NT2/D1 (cell line): Measurements from ENCODE around the gene TM4SF4.
A peak's percentile ranks its signal among the peaks of the same experiment; 100 is the strongest.

ENCODE experiments used
- DNase-seq: peaks from one replicate; pipeline ENCODE4 v3.0.0-alpha.2; 2011; ENCODE audit warnings: low read depth, low spot score
- H3K27me3 ChIP-seq: 2 replicates; pipeline ENCODE4 v1.6.0; 2011; ENCODE audit warnings: mild to moderate bottlenecking; ENCODE audit not compliant: insufficient read length, insufficient read depth
- H3K36me3 ChIP-seq: 2 replicates; pipeline ENCODE4 v1.6.1; 2011; ENCODE audit warnings: mild to moderate bottlenecking, low read length, mixed read lengths; ENCODE audit not compliant: insufficient read depth, insufficient read length
- H3K4me1 ChIP-seq: 2 replicates; pipeline ENCODE4 v1.5.1; 2011; ENCODE audit not compliant: insufficient read depth, insufficient read length
- H3K4me3 ChIP-seq: 2 replicates; pipeline ENCODE4 v1.5.1; 2011; ENCODE audit warnings: low read depth; ENCODE audit not compliant: insufficient read length
- H3K9ac ChIP-seq: 2 replicates; pipeline ENCODE4 v1.6.0; 2011; ENCODE audit warnings: low read depth; ENCODE audit not compliant: insufficient read length
- H3K9me3 ChIP-seq: 2 replicates; pipeline ENCODE4 v1.5.1; 2011; ENCODE audit warnings: mild to moderate bottlenecking, low read length; ENCODE audit not compliant: insufficient read depth
- SUZ12 ChIP-seq: IDR thresholded peaks from 2 replicates; pipeline ENCODE4 v1.6.1; 2011; ENCODE audit not compliant: insufficient read length, insufficient read depth; ENCODE audit errors: extremely low read depth
- YY1 ChIP-seq: IDR thresholded peaks from 2 replicates; pipeline ENCODE4 v1.6.1; 2011; ENCODE audit not compliant: insufficient read length, insufficient read depth
- ZNF274 ChIP-seq: IDR thresholded peaks from 2 replicates; pipeline ENCODE4 v1.6.1; 2011; ENCODE audit warnings: mild to moderate bottlenecking, low read depth, low read length

TM4SF4 gene

DNA sequence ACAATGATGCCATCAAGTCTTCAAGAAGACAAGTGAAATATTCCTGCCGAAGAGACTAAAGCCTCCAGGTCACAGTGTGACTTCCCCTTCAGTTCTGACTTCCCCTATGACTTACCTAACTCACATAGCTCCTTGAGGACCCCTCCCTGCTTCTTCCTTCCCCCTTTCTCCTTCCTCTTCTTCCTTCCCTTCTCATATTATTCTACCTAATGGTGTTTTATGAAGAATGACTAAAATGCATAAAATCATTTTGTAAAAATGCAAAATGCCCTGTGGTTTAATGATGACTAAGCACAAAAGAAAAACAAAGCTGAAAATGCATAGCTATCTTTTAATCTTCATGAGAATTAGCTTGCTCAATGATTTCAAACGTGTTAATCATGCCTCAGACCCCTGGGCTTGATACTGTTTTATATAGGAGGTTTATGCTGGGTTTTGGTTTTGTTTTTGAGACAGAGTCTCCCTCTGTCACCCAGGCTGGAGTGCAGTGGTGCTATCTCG, 26.1 kb upstream of the TM4SF4 start:
- Histone ChIP-seq H3K4me3 (no peak overlapping the region), H3K36me3 (no peaks in the 10 kb centered on the region), H3K9me3 (peaks cover 34% of the 10 kb centered on the region; the same call in 1 of the 2 replicates), H3K27me3 (no peaks in the 10 kb centered on the region), H3K4me1 (no peaks in the 10 kb centered on the region), H3K9ac (no peak overlapping the region)
- TF ChIP-seq YY1 = no peak
- no peak for TF ChIP-seq SUZ12
- no peak for TF ChIP-seq ZNF274
- DNase-seq = no peak

DNA sequence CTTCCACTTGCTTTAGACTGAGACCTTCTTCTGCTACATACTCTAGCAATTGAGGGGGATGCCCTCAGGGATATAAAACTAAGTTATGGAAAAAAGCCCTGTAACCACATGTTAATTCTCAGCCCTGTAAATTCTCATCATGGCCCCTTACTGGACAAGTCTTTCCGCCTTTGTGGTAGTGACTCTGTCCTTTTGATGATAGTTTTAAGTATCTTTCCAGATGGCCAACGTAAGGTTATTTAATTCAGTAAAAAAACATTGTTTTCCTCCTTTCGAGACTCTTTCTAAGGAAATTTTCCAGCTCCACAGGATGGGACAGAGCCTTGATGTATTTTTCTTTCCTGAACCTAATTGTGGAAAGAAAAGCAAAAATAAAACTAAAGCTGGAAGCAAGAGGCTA, 25.3 kb upstream of the TM4SF4 start:
- no peaks in the 10 kb centered on the region for H3K4me1 ChIP-seq
- TF ChIP-seq SUZ12 (no peak), YY1 (no peak), ZNF274 (no peak)
- H3K4me3 ChIP-seq = no peak overlapping the region
- no peaks in the 10 kb centered on the region for H3K36me3 ChIP-seq
- no peak for DNase-seq
- no peak overlapping the region for H3K9ac ChIP-seq
- H3K9me3 ChIP-seq = peaks cover 37% of the 10 kb centered on the region; the same call in 1 of the 2 replicates
- H3K27me3 ChIP-seq = no peaks in the 10 kb centered on the region

DNA sequence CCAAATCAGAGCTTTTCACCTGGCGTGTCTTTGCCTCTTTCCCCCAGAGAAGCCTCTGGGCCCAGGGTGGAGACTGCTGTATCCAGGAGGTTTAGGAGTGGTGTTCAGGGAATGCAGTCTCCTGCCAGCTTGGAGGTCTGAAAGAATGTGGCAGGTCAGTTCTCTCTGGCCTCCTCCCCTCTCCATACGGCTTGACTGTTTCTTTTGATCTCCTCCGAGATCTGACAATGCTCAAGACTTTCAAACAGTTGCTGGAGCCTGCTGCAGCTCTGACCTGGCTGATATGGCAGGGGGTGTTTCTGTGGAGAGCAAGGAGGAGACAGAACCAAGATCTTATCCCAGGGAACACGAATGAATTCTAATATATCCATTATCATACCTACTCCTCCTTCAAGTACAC, 24.7 kb upstream of the TM4SF4 start:
- DNase-seq = peak; percentile 23
- H3K9me3 ChIP-seq = peaks cover 37% of the 10 kb centered on the region; the same call in 1 of the 2 replicates
- H3K9ac ChIP-seq = no peak overlapping the region

DNA sequence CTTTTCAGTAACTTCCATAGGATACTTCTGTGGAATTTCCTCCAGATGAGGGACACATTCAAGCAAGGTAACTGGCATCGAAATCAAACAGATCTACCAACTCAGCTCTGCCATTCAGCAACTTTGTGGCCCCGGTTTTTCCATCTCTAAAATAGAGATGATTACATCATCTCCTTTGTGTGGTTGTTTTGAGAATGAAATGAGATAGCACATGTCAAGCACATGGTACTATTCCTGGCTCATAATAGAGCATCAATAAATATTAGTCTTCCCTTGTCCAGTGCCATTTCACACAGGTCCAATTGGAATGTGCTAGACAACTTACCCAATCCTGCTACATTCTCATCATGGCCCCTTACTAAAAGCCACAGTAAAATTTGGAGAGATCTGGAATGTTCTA, 24.2 kb upstream of the TM4SF4 start:
- H3K27me3 ChIP-seq = no peaks in the 10 kb centered on the region
- no peaks in the 10 kb centered on the region for H3K4me1 ChIP-seq
- no peak overlapping the region for H3K9ac ChIP-seq
- no peak overlapping the region for H3K4me3 ChIP-seq
- DNase-seq = no peak
- TF ChIP-seq YY1 = no peak
- no peak for TF ChIP-seq ZNF274
- TF ChIP-seq SUZ12 = no peak
- H3K9me3 ChIP-seq = peaks cover 37% of the 10 kb centered on the region; the same call in 1 of the 2 replicates
- H3K36me3 ChIP-seq = no peaks in the 10 kb centered on the region

More for the DNA sequence above, 24.7 kb upstream of the TM4SF4 start:
- TF ChIP-seq YY1 = no peak
- TF ChIP-seq ZNF274 = no peak
- Histone ChIP-seq H3K4me3 (no peak overlapping the region), H3K27me3 (no peaks in the 10 kb centered on the region), H3K36me3 (no peaks in the 10 kb centered on the region), H3K4me1 (no peaks in the 10 kb centered on the region)

DNA sequence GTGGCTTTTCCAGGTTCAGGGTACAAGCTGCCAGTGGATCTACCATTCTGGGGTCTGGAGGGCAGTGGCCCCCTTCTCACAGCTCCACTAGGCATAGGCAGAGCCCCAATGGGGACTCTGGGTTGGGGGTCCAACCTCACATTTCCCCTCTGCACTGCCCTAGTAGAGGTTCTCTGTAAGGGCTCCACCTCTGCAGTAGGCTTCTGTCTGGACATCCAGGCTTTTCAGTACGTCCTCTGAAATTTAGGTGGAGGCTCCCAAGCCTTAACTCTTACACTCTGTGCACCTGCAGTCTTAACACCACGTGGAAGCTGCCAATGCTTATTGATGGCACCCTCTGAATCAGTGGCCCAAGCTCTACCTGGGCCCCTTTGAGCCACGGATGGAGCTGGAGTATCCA, 22.5 kb upstream of the TM4SF4 start:
- no peaks in the 10 kb centered on the region for H3K27me3 ChIP-seq
- H3K4me1 ChIP-seq = no peaks in the 10 kb centered on the region
- TF ChIP-seq YY1 (no peak), SUZ12 (no peak), ZNF274 (no peak)
- DNase-seq = no peak
- no peaks in the 10 kb centered on the region for H3K36me3 ChIP-seq
- no peak overlapping the region for H3K9ac ChIP-seq
- peaks cover 31% of the 10 kb centered on the region; the same call in 1 of the 2 replicates for H3K9me3 ChIP-seq
- no peak overlapping the region for H3K4me3 ChIP-seq

DNA sequence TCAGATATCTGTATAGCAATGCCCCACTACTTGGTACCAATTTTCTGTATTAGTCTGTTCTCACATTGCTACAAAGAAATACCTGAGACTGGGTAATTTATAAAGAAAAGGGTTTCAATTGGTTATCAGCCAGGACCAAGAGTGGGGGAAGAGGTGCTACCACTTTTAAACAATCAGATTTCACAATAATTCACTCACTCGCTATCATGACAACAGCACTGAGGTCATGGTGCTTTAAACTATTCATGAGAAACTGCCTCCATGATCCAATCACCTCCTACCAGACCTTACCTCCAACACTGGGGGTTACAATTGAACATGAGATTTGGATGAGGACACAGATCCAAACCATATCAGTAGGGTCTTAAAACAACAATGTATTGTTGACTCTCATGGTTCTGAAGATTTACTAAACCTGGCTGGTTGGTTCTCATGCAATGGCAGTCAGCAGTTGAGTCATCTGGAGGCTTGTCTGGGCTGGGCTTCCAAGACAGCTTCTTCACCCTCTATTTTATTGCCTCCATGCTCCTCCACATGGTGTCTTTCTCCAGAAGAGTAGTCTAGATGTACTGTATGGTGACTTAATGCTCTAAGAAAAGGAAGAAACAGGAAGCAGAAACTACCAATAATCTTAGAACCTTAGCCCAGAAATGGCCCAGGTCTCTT, 21.2 kb upstream of the TM4SF4 start:
- TF ChIP-seq YY1 (no peak), ZNF274 (no peak), SUZ12 (no peak)
- no peak for DNase-seq
- no peaks in the 10 kb centered on the region for H3K4me1 ChIP-seq
- H3K36me3 ChIP-seq = no peaks in the 10 kb centered on the region
- no peak overlapping the region for H3K4me3 ChIP-seq
- no peak overlapping the region for H3K9ac ChIP-seq
- H3K9me3 ChIP-seq = peaks cover 31% of the 10 kb centered on the region; the same call in 1 of the 2 replicates
- no peaks in the 10 kb centered on the region for H3K27me3 ChIP-seq

DNA sequence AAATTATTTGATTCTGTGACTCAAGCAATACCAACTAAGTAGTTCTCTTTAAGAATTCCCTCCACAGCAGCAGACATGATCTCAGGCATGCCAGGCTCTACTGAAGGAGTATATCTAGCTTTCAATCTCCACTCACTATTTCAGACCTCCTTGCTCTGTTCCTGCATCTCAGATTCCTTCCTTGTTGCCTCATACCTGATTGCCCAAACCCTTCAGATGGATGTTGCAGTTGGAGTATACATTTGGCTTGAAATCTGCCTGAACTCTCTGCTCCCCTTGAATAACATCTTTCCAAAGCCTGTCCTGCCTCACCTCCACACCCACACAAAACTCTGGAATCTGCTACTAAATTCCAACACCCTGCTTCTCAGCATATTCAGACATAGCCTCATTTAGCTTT, 19.8 kb upstream of the TM4SF4 start:
- Histone ChIP-seq H3K4me1 (no peaks in the 10 kb centered on the region), H3K4me3 (no peak overlapping the region), H3K36me3 (no peaks in the 10 kb centered on the region), H3K9me3 (peaks cover 31% of the 10 kb centered on the region; the same call in 1 of the 2 replicates), H3K27me3 (no peaks in the 10 kb centered on the region), H3K9ac (no peak overlapping the region)
- TF ChIP-seq ZNF274 (no peak), SUZ12 (no peak), YY1 (no peak)
- no peak for DNase-seq
